ENCODE data around the gene EGFR. TPM values are rescaled to one million over a fixed set of nuclear protein-coding genes. Genes with fewer than 3 reads are reported as not detected.
A peak's percentile ranks its signal among the peaks of the same experiment; 100 is the strongest.

EGFR gene
- total RNA-seq, 1 donor from 2014 or later = 12.8 TPM

DNA sequence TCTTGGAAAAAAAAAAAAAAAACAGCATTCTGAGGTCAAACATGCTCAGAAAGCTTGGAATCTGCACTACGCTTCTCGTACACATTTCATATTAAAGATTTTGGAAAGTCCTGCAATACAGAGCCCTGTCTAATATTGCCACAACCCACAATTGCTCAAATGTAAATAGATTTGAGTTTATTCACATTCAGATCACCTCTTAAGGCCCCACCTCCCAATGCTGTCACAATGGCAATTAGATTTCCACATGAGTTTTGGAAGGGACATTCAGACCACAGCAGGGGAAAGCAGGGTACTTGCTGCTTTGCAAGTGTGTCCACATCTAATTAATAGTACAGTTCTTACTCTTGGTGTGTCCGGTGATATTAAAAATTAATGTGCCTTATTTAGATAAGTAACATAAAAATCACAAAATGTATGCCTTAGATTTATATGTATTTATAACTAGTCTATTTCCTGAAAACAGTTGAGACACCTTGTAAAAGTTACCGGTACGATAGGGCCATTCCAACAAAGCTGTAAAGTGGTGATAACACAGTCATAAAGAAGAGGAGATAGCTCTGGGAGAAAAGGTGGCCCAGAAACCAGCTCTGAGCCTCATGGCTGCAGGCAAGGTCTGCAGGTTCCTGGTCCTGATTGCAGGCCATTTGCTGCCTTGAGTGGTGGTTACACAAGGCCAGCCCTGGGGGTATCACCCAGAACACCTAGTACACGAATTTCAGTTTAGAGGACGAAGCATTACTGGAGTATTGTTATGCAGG, 27.9 kb downstream of the EGFR start:
- H3K4me3 Mint-ChIP-seq (ENCODE audit: unreplicated experiment) = no peak overlapping the region
- peaks cover 4% of the 10 kb centered on the region for H3K27me3 Mint-ChIP-seq (ENCODE audit: unreplicated experiment)
- no peak for TF ChIP-seq CTCF (IDR thresholded peaks at IDR 0.05; ENCODE audit: partially characterized antibody, unreplicated experiment)
- DNase-seq = no peak
- H3K4me1 Mint-ChIP-seq (ENCODE audit: low read depth, unreplicated experiment) = peaks cover 11% of the 10 kb centered on the region
- H3K27ac Mint-ChIP-seq (ENCODE audit: unreplicated experiment) = no peak overlapping the region
- H3K36me3 Mint-ChIP-seq (ENCODE audit: unreplicated experiment) = no peaks in the 10 kb centered on the region
- peaks cover 9% of the 10 kb centered on the region for H3K9me3 Mint-ChIP-seq (ENCODE audit: unreplicated experiment)

DNA sequence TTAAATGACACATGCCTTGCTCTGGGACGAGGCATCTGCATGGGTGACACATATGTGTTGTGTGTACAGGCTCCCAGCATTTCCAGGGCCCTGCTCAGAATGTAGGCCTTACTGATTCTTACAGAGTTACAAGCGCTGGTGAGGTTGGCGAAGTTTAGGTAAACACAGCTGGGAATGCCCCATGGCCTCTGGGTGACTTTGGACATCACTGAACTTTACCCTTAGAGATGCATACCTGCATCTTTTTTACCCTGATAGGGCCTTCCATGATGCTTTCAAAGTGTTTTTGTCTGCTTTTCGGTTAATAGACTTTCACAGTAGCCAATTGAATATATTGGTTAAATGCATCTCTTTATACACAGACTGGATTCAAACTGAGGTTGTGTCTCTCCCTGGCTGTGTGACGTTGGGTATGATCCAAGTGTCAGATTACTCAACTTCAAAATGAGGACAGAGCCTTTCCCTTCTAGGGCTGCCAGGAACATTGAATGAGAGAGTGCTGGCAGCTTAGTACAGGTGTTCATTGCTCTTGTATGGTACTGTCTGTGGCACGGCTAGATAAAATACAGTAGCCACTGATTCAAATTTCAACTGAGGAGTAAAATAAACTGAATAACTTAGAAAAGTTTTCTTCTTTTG, 29.5 kb downstream of the EGFR start:
- Mint-ChIP-seq H3K4me1 (ENCODE audit: low read depth, unreplicated experiment) (peaks cover 11% of the 10 kb centered on the region), H3K4me3 (ENCODE audit: unreplicated experiment) (no peak overlapping the region), H3K9me3 (ENCODE audit: unreplicated experiment) (peaks cover 9% of the 10 kb centered on the region), H3K27ac (ENCODE audit: unreplicated experiment) (no peak overlapping the region), H3K36me3 (ENCODE audit: unreplicated experiment) (no peaks in the 10 kb centered on the region), H3K27me3 (ENCODE audit: unreplicated experiment) (peaks cover 4% of the 10 kb centered on the region)
- DNase-seq = no peak
- no peak for TF ChIP-seq CTCF (IDR thresholded peaks at IDR 0.05; ENCODE audit: partially characterized antibody, unreplicated experiment)

GRCh38 chr7:55050281-55050680, 31.5 kb downstream of the EGFR start:
- Mint-ChIP-seq H3K4me1 (ENCODE audit: low read depth, unreplicated experiment) (peaks cover 11% of the 10 kb centered on the region), H3K9me3 (ENCODE audit: unreplicated experiment) (peaks cover 9% of the 10 kb centered on the region), H3K27me3 (ENCODE audit: unreplicated experiment) (peaks cover 4% of the 10 kb centered on the region), H3K36me3 (ENCODE audit: unreplicated experiment) (no peaks in the 10 kb centered on the region), H3K27ac (ENCODE audit: unreplicated experiment) (peak overlapping the region; percentile 46), H3K4me3 (ENCODE audit: unreplicated experiment) (no peak overlapping the region)
- no peak for DNase-seq
- no peak for TF ChIP-seq CTCF (IDR thresholded peaks at IDR 0.05; ENCODE audit: partially characterized antibody, unreplicated experiment)

DNA sequence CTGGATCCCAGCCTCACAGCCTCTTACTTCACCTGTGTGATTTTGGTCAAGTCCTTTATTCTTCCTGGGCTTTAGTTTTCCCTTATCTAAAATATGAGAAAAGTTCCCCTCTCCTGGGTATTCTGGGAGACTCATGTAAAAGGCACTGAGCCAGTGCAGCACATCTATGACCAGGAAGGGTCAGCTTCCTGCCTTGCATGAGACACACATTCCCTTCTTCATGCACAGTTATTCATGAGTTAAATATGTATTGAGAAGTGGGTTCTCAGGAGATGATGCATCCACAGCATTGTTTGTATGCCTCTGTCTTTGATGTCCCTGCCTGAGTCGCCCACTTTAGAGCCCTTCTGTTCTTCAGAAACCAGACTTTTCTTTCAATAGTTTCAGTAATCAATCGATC, 33.3 kb downstream of the EGFR start:
- no peak overlapping the region for H3K4me3 Mint-ChIP-seq (ENCODE audit: unreplicated experiment)
- no peak for DNase-seq
- no peaks in the 10 kb centered on the region for H3K36me3 Mint-ChIP-seq (ENCODE audit: unreplicated experiment)
- peaks cover 13% of the 10 kb centered on the region for H3K4me1 Mint-ChIP-seq (ENCODE audit: low read depth, unreplicated experiment)
- peaks cover 4% of the 10 kb centered on the region for H3K27me3 Mint-ChIP-seq (ENCODE audit: unreplicated experiment)
- no peak for TF ChIP-seq CTCF (IDR thresholded peaks at IDR 0.05; ENCODE audit: partially characterized antibody, unreplicated experiment)
- no peak overlapping the region for H3K27ac Mint-ChIP-seq (ENCODE audit: unreplicated experiment)
- peaks cover 9% of the 10 kb centered on the region for H3K9me3 Mint-ChIP-seq (ENCODE audit: unreplicated experiment)
